HG03095 (cell line): Measurements from ENCODE around the gene TCF7L1.
"Not testable (repeated sequence)": the region's sequence is repeated elsewhere in the genome, so short reads cannot be mapped to it uniquely, and the experiment has no call there.

Source experiments
- ATAC-seq: cut with Tn5 transposase; IDR thresholded peaks from one replicate; pipeline ENCODE4 v1.9.1; 2021; ENCODE audit warnings: moderate library complexity; ENCODE audit not compliant: unreplicated experiment

Gene TCF7L1, protein sequence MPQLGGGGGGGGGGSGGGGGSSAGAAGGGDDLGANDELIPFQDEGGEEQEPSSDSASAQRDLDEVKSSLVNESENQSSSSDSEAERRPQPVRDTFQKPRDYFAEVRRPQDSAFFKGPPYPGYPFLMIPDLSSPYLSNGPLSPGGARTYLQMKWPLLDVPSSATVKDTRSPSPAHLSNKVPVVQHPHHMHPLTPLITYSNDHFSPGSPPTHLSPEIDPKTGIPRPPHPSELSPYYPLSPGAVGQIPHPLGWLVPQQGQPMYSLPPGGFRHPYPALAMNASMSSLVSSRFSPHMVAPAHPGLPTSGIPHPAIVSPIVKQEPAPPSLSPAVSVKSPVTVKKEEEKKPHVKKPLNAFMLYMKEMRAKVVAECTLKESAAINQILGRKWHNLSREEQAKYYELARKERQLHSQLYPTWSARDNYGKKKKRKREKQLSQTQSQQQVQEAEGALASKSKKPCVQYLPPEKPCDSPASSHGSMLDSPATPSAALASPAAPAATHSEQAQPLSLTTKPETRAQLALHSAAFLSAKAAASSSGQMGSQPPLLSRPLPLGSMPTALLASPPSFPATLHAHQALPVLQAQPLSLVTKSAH

GRCh38 chr2:85132834-85133637 lies at the start of gene TCF7L1:
Gene TCF7L1 (plus strand): TSS chr2:85133392. CDS start chr2:85133685, 293 bp downstream.
- no peak for ATAC-seq

GRCh38 chr2:85085563-85085962 lies 47.6 kb upstream of the TCF7L1 start:
- no peak for ATAC-seq

GRCh38 chr2:85087541-85087940 lies 45.7 kb upstream of the TCF7L1 start:
- ATAC-seq, result no peak

DNA sequence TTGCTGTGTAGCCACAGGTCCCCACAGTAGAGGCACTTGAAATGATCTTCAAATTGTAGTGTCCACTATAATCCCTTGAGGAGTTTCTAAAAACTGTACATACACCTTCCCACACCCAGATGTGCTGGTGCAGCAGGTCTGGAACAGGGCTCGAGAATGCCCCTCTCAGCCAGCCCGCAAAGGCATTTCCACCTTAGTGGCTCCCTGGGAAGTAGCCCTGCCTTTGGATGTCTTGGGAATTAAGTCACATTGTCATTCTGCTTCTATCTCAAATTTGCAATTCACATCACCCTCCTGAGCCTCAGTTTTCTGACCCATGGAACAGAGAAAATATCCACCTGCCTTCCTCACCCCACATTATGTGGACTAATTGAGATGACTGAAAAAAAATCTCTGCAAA lies 44.3 kb upstream of the TCF7L1 start:
- ATAC-seq, result no peak

DNA sequence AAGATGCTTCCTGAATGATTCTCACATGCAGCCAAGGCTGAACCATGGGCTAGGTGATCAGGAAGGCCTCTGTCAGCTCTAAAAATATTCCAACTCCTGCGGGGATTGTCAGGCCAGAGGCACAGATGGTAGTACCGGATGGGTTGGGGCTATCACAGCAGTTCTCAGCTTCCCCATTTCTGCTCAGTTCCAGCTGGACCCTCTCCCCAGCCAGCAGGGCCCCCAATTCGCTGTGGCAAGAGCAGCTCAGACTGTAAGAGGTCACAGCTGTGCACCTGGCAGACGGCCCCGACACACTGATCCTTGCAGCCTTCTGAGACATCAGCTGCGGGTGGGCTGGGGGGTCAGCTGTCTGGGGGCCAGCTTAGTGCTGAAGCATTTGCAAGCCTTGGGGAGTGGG lies 43.6 kb upstream of the TCF7L1 start:
- no peak for ATAC-seq

DNA sequence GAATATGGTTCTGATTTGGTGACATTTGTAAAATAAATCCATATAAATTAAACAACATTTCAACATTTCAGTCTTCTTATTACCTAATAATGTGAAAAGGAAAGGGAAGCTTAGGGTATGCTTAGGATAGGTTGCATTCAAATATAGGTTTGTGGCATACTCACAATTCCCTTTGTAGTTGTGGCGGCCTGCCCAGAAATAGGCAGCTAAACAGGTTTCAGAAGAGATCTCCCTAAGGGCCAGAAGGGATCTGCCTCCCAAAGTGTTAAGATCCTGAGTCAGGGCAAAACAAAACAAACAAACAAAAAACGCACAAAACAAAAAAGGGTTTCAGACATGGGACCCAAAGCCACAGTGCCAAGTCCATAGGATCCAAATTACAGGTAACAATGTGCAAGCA lies 41.4 kb upstream of the TCF7L1 start:
- ATAC-seq, result no peak

DNA sequence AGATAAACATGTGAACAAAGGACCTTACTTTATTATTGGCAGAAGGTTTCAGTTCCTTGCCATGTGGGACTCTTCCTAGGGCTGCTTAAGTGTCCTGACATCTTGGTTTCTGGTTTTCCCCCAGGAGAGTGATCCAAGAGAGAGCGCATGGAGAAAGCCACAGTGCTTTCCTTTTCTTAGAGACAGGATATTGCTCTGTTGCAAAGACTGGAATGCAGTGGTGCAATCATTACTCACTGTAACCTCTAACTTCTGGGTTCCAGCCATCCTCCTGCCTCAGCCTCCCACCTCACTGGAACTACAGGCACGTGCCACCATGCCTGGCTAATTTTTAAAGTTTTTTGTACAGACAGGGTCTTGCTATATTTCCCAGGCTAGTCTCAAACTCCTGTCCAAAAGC lies 38.1 kb upstream of the TCF7L1 start:
- ATAC-seq, result no peak

- no peak for ATAC-seq
Measured at GRCh38 chr2:85096616-85097015, 36.6 kb upstream of the TCF7L1 start.

- no peak for ATAC-seq
Measured at GRCh38 chr2:85104228-85104627, 29.0 kb upstream of the TCF7L1 start.

- no peak for ATAC-seq
Measured at GRCh38 chr2:85106489-85107180, 26.6 kb upstream of the TCF7L1 start.

- no peak for ATAC-seq
Measured at GRCh38 chr2:85110991-85111560, 22.1 kb upstream of the TCF7L1 start.

DNA sequence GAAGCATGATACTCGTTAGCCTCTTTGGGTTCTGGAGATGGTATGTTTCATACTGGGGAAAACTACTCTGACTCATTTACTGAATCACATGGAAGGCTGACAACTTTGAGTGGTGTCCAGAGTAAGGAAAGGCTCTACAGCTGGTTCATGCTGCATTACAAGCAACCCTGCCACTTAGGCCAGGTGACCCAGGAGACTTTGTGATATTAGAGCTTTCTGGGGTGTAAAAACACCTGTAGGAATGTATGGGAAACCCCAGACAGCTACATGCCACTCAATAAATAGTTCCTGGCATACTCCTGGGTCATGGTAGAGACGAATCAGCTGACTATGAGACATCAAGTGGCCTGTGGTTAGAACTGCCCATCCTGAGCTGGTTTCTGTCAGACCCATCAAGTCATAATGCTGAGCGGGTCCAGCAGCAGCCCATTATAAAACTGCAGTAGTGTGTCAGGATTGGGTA lies 21.3 kb upstream of the TCF7L1 start:
- ATAC-seq, result no peak

DNA sequence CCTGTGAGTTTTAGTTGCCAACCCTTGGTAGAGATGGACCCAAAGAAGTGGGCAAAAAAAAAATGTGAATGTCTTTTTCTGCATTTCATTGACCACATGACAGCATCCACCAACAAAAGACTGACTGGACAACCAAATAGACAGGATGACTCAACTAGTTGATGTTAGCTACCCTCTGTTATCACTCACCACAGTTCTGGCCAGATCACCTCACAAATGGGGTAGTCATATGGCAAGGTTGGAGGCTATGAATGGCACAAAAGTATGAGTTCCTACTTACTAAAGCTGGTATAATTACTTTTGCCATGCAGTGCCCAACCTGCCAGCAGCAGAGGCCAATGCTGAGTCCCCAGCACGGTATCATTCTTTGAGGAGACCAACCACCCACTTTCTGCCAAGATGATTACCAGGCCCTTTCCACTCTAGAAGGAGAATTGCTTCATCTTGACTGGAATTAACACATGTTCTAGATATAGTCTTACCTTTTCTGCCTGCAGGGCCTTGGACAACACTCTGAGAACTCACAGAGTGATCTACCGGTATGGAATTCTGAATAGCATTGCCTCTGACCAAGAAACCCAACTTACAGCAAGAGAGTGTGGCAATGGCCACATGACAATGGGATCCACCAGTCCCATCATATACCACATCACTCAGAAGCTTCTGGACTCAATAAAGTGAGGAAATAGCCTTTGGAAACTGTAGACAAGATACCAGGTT lies 20.1 kb upstream of the TCF7L1 start:
- no peak for ATAC-seq

DNA sequence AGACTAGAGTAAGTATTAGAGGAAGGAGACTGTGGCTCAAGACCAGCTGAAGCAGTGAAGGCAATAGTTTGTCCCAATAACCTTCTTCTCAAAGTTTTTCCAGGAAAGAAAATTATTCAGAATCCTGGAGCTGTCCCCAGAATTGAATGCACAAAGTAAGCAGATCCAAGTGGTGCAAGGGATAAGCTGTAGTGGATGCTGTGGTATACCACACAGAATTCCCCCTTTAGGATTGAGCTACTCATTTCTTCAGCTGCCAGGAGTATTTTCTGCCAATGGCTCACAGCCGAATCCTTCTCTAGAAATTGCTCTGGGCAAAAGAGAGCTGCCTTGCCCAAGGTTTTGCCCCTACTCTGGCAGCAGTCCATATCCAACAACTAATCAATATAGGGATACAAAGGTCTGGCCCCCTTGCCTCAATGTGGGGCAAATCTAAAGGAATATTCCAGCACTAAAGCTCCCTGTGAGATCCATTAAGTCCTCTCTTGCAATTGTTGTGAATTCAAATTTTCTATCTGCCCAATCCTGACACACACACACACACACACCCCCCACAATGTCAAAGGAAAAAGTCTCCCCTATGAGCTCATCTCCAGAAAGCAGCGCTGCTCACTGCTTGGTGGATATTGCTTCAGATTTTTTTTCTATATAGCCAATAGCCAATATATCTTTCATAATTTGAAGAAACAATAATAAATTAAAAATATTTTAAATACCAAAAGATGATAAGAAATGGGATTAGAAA lies 18.4 kb upstream of the TCF7L1 start:
- no peak for ATAC-seq

- ATAC-seq, result no peak
Measured at GRCh38 chr2:85116207-85116606, 17.0 kb upstream of the TCF7L1 start.

GRCh38 chr2:85119900-85120299 lies 13.3 kb upstream of the TCF7L1 start:
- no peak for ATAC-seq

GRCh38 chr2:85120363-85120762 lies 12.8 kb upstream of the TCF7L1 start:
- ATAC-seq, result no peak

GRCh38 chr2:85126462-85126861 lies 6.7 kb upstream of the TCF7L1 start:
- ATAC-seq, result not testable (repeated sequence)

DNA sequence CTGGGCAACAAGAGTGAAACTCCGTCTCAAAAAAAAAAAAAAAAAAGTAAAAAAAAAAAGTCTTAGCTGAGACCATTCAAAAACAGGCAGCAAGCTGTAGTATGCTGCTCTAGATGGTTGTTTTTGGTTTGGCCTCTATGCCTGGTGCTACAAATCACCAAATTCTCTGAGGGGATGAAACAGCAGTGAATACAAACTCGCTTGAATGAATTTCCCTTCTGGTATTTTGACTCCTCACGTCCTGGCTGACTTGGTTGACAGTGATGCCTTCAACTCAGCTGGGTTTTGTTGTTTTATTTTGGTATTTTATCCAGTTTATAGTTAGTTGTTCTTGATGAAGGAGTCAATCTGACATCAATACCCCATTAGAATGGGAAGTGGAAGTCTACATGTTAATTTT lies 3.3 kb upstream of the TCF7L1 start:
- ATAC-seq, result no peak
